ENCODE measurements around the gene LRSAM1.

- TF ChIP-seq, protein P1, sequence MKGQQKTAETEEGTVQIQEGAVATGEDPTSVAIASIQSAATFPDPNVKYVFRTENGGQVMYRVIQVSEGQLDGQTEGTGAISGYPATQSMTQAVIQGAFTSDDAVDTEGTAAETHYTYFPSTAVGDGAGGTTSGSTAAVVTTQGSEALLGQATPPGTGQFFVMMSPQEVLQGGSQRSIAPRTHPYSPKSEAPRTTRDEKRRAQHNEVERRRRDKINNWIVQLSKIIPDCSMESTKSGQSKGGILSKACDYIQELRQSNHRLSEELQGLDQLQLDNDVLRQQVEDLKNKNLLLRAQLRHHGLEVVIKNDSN (IDR thresholded peaks at IDR 0.05) = no peak
- TF ChIP-seq RAD21 (IDR thresholded peaks at IDR 0.05; ENCODE audit: low read depth) (no peak), EGR1 (IDR thresholded peaks at IDR 0.05) (no peak), CREB1 (IDR thresholded peaks at IDR 0.05; ENCODE audit: low read depth) (no peak), REST (IDR thresholded peaks at IDR 0.05; ENCODE audit: low read depth) (no peak), TAF1 (IDR thresholded peaks at IDR 0.05; ENCODE audit: low read depth) (no peak), YY1 (IDR thresholded peaks at IDR 0.05; ENCODE audit: low read depth) (no peak), TCF12 (IDR thresholded peaks at IDR 0.05; ENCODE audit: low read depth) (no peak), MAX (IDR thresholded peaks at IDR 0.05) (no peak), ZBTB7A (IDR thresholded peaks at IDR 0.05; ENCODE audit: low read depth) (no peak), FOXM1 (IDR thresholded peaks at IDR 0.05; ENCODE audit: borderline replicate concordance, low read depth) (no peak)
These were observed 26.7 kb upstream of the LRSAM1 start for GRCh38 chr9:127424676-127424999.
